HFFc6 (cell line): ENCODE measurements around the gene IQGAP3. TPM values are rescaled to one million over a fixed set of nuclear protein-coding genes. Genes with fewer than 3 reads are reported as not detected.
A peak's percentile ranks its signal among the peaks of the same experiment; 100 is the strongest.

Experiments
- DNase-seq: peaks from one replicate; pipeline ENCODE4 v3.0.0-alpha.2; 2018
- H3K27ac Mint-ChIP-seq: 2 replicates; pipeline ENCODE4 v1.8.0; 2020; ENCODE audit warnings: mild to moderate bottlenecking, mixed read lengths
- H3K27me3 Mint-ChIP-seq: 2 replicates; pipeline ENCODE4 v1.8.0; 2021; ENCODE audit warnings: mild to moderate bottlenecking, moderate library complexity, mixed read lengths; ENCODE audit not compliant: insufficient read depth
- H3K36me3 Mint-ChIP-seq: 2 replicates; pipeline ENCODE4 v1.8.0; 2021; ENCODE audit warnings: low read depth, mixed read lengths
- H3K4me1 Mint-ChIP-seq: 2 replicates; pipeline ENCODE4 v1.8.0; 2020; ENCODE audit warnings: low read depth, mixed read lengths
- H3K4me3 Mint-ChIP-seq: 2 replicates; pipeline ENCODE4 v1.8.0; 2020; ENCODE audit warnings: mild to moderate bottlenecking, moderate library complexity, mixed read lengths
- H3K9me3 Mint-ChIP-seq: 2 replicates; pipeline ENCODE4 v1.8.0; 2020; ENCODE audit warnings: mild to moderate bottlenecking, mixed read lengths
- CTCF ChIP-seq: fragments of 200-600 bp; sonication (generic); IDR thresholded peaks from 2 replicates; pipeline ENCODE4 v1.5.0; 2021; ENCODE audit warnings: antibody characterized with exemption, mild to moderate bottlenecking
- total RNA-seq, 6 experiments: library from RNA; stranded (reverse); fragmentation: NEBNext Ultra II Directional; extraction: Animal tissue kit (Norgen Biotek cat#: 25700); gene quantifications; 2 replicates in 1 of 6; 3 replicates in 5 of 6; pipeline ENCODE4 v1.2.3, GENCODE V29; 2021

Gene IQGAP3
- total RNA-seq, 6 experiments from 2014 or later: 13.9 to 33.3 (median 29.0) TPM

GRCh38 chr1:156601892-156602291 is 29.5 kb upstream of the IQGAP3 start:
- H3K36me3 Mint-ChIP-seq: no peaks in the 10 kb centered on the region; the same call in 1 of the 2 replicates
- DNase-seq: no peak
- H3K4me3 Mint-ChIP-seq: peak overlapping the region; percentile 98
- H3K27me3 Mint-ChIP-seq: peaks cover 3% of the 10 kb centered on the region
- peaks cover 28% of the 10 kb centered on the region for H3K4me1 Mint-ChIP-seq
- peak overlapping the region; percentile 97 for H3K27ac Mint-ChIP-seq
- no peak for TF ChIP-seq CTCF
- no peaks in the 10 kb centered on the region for H3K9me3 Mint-ChIP-seq

GRCh38 chr1:156601122-156601830 is 28.9 kb upstream of the IQGAP3 start, which contains the start of gene GPATCH4:
GPATCH4 (minus strand) TSS chr1:156601479.
- peaks cover 3% of the 10 kb centered on the region for H3K27me3 Mint-ChIP-seq
- peak; percentile 96 for DNase-seq
- H3K4me3 Mint-ChIP-seq: peak within 1 kb of the TSS; percentile 98
- H3K36me3 Mint-ChIP-seq: no peaks in the 10 kb centered on the region; the same call in 1 of the 2 replicates
- peak within 1 kb of the TSS; percentile 97 for H3K27ac Mint-ChIP-seq
- peaks cover 28% of the 10 kb centered on the region for H3K4me1 Mint-ChIP-seq
- no peaks in the 10 kb centered on the region for H3K9me3 Mint-ChIP-seq
- TF ChIP-seq CTCF: no peak

- Mint-ChIP-seq H3K27ac (peak overlapping the region; percentile 97), H3K4me1 (peaks cover 28% of the 10 kb centered on the region), H3K4me3 (peak overlapping the region; percentile 98), H3K36me3 (peaks cover 2% of the 10 kb centered on the region; the same call in 1 of the 2 replicates), H3K9me3 (no peaks in the 10 kb centered on the region), H3K27me3 (peaks cover 3% of the 10 kb centered on the region)
- no peak for DNase-seq
- no peak for TF ChIP-seq CTCF
These were observed 28.4 kb upstream of the IQGAP3 start for GRCh38 chr1:156600733-156601121.

- no peaks in the 10 kb centered on the region for H3K9me3 Mint-ChIP-seq
- peaks cover 3% of the 10 kb centered on the region for H3K27me3 Mint-ChIP-seq
- TF ChIP-seq CTCF: peak; percentile 47
- peaks cover 11% of the 10 kb centered on the region; the same call in 1 of the 2 replicates for H3K36me3 Mint-ChIP-seq
- H3K4me3 Mint-ChIP-seq: peak overlapping the region; percentile 98
- DNase-seq: no peak
- H3K27ac Mint-ChIP-seq: no peak overlapping the region
- H3K4me1 Mint-ChIP-seq: peaks cover 28% of the 10 kb centered on the region
These were observed 27.4 kb upstream of the IQGAP3 start for GRCh38 chr1:156599811-156600210.

GRCh38 chr1:156598731-156599432 is 26.5 kb upstream of the IQGAP3 start:
- no peak for DNase-seq
- Mint-ChIP-seq H3K4me1 (peaks cover 28% of the 10 kb centered on the region), H3K9me3 (no peaks in the 10 kb centered on the region), H3K4me3 (no peak overlapping the region), H3K27me3 (peaks cover 3% of the 10 kb centered on the region), H3K27ac (no peak overlapping the region), H3K36me3 (peaks cover 11% of the 10 kb centered on the region; the same call in 1 of the 2 replicates)
- no peak for TF ChIP-seq CTCF
